Stimulated activated CD8-positive, alpha-beta memory T cell treated with anti-CD3 and anti-CD28 coated beads, Interleukin-7, amount 100 ng/mL, for 48 hours (primary cell): ENCODE measurements around the gene RRM1.

Experiments
- DNase-seq, 2 donors: peaks; one replicate each; pipeline ENCODE4 v3.0.0-alpha.2; 2020; ENCODE audit warnings: low read depth in 1 of 2; ENCODE audit errors: extremely low read depth in 1 of 2

The RRM1 gene

GRCh38 chr11:4185561-4185960, 91.0 kb downstream of the RRM1 start:
- no peak for DNase-seq

DNA sequence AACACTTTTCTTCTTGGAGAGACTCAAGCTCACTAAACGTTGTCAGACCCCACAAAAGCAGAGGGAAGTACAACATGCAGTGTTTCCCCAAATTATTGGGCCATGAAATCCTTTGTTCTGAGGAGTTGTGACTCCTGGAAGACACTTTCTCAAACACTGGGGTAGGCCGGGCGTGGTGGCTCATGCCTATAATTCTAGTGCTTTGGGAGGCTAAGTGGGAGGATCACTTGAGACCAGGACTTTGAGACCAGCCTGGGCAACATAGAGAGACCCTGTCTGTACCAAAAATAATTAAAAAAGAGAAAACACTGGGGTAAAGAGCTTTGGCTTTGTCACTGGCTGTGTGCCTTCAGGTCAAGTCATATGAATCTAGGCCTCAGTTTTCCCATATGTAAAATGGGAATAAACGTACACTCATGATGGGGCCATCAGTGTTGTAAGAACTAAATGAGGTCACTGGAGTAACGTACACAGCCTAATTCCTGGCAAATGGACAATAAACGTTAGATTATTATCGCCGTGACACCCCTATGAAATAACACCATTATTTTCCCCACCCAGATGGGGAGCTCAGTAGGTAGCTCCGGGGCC, 92.0 kb downstream of the RRM1 start:
- DNase-seq, result no peak

- DNase-seq, result peak; percentile 62 to 69
These were observed 92.7 kb downstream of the RRM1 start for GRCh38 chr11:4187055-4187988.
